ENCODE measurements around the gene EIF2AK2.

EIF2AK2 gene

GRCh38 chr2:37168217-37168981 is 11.6 kb upstream of the EIF2AK2 start:
- peak; percentile 40 for DNase-seq

GRCh38 chr2:37167636-37168180 is 10.9 kb upstream of the EIF2AK2 start:
- no peak for DNase-seq

DNA sequence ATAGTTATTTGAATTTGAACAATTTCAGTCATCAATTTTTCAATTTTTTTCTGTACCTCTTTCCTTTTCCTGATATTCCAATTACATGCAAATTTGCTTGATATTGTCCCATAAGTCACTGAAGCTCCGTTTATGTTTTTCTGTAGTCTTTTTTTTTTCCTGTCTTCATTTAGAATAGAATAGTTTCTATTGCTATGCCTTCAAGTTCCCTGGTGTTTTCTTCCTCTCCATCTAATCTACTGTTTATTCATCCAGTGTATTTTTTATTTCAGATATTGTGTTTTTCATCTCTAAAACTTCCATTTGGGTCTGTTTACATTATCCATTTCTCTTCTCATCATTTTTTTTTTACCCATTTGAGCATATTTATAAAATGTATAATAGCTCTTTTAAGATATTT is 8.0 kb upstream of the EIF2AK2 start:
- no peak for DNase-seq

GRCh38 chr2:37156071-37156856 is 516 bp downstream of the EIF2AK2 start:
- DNase-seq: peak; percentile 39

DNA sequence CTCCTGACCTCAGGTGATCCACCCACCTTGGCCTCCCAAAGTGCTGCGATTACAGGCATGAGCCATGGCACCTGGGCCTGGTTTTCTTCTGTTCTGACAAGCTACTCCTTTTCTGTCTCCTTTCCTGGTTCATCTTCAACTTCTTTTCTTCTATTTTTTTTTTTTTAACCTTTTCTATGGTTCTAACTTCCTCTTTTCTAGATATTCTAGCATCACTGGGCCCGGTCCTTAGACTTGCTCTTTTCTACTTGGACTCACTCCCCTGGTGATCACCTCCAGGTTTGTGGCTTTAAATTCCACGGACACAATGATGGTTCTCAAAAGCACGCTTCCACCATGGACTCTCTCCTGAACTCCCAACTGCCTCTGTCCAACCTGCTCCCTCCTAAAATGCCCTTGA is 2.0 kb downstream of the EIF2AK2 start:
- DNase-seq: no peak

DNA sequence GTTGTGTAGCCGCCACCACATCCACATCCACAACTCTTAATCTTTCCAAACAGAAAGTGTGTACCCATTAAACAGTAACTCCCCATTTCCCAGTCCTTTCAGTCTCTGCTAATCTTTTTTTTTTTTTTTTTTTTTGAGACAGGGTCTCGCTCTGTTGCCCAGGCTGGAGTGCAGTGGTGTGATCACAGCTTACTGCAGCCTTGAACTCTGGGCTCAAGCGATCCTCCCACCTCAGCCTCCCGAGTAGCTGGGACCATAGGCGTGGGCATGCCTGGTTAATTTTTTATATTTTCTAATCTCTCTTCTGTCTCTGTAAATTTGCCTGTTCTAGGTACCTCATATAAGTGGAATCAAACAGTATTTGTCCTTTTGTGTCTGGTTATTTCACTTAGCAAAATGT is 3.6 kb downstream of the EIF2AK2 start:
- no peak for DNase-seq

GRCh38 chr2:37149626-37150322 is 7.0 kb downstream of the EIF2AK2 start:
- no peak for DNase-seq

DNA sequence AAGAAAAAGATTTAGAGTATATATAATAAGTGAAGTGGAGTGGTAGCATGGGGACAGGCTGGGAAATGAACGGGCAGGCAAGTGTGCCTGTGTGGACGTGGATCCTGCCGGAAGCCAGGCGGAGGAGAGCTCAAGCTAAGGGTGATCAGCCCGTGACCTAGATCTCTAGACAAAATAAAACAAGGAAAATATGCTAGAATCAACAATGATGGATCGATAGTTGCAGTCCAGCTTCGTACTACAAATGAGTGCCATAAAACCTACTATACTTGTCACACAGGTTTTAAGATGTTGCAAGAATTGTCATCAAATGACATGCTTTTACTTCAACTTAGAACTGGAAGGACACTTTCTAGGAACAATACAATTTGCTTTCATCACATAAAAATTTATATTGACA is 8.5 kb downstream of the EIF2AK2 start:
- DNase-seq: no peak

- DNase-seq: no peak
Observed at GRCh38 chr2:37146062-37146461, 10.7 kb downstream of the EIF2AK2 start.

- DNase-seq: no peak
Observed at GRCh38 chr2:37143974-37144373, 12.8 kb downstream of the EIF2AK2 start.

DNA sequence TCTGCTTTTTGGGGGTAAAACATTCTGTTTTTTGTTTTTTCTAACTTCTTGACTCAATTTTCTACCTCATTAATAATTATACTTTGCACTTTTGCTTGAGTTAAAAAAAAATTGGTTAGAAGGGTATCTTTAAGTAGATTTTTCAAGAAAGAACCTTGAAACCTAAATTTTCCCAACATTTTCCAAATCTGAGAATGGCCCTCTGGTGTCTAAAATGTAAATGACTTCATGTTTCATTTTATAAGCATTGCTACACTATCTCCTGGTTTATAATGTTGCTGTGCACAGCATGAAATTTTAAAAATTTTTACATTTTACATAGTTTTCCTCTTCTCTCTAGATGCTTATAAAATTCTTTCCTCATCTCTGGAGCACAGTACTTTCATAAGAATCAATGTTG is 14.2 kb downstream of the EIF2AK2 start:
- no peak for DNase-seq

DNA sequence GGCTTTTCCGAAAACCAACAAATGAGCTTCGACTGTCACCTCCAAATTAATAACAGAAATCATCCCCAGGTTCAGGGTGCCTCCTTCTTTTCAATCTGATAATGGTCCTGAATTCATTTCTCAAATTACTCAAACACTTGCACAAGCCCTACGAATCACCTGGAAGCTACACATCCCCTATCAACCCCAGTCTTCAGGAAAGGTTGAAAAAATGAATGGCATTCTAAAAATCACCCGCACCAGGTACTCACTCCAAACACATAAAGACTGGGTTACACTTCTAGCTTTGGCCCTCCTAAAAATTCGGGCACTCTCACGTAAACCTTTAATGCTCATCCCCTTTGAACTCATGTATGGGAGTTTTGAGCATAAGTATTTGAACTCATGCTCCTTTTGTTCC is 23.9 kb downstream of the EIF2AK2 start:
- DNase-seq: no peak

DNA sequence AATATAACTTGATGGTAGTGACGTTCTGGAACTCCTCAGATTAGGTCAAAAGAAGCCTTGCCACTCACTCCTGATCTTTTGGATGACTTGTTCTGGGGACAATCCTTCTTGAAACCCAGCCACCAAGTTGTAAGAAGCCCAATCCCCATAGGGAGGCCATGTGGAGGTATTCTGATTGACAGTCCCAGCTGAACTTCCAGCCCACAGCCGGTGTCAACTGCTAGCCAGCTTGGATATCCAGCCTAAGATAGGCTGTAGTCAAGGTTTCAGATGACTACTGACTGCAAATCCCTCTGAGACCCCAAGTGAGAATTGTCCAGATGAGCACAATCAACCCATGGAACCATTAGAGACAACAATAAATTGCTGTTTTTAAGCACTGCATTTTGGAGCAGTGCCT is 31.4 kb downstream of the EIF2AK2 start:
- DNase-seq: no peak

GRCh38 chr2:37119157-37119556 is 37.6 kb downstream of the EIF2AK2 start:
- DNase-seq: no peak

DNA sequence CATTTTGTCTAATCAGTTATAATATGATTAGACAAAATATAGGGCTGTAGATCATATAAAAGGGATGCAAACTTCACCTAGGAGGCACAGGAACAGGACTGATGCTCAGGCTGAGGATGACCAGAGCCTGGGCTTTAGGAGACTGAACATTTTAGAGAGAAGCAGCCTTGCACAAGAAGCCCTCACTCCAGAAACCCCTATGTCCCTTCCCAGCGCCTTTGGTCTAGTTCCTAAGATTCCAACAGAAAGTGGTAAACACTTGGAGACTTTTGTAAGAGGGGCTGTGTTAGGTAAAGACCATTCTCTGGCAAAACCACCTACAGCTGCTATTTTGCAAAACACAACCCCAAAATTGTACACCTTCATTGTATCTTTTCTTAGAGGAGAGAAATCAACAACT is 39.2 kb downstream of the EIF2AK2 start:
- DNase-seq: no peak

DNA sequence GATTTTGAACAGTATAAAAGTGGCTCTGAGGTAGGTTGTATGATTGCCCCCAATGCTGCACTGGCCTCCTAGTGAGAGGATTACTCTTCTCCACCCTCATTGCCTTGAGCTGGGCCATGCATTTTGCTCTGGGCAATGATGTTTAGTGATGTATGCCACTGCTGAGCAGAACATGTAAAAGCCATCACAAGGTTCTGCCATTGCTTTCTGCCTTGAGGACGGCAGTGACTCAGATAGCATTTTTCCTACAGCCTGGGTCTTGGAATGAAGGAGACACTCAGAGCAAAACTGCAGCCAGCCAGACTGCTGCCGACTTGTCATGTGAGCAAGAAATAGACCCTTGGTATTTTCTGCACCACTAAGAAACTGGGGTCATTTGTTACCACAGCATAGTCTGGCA is 44.8 kb downstream of the EIF2AK2 start:
- DNase-seq: no peak

DNA sequence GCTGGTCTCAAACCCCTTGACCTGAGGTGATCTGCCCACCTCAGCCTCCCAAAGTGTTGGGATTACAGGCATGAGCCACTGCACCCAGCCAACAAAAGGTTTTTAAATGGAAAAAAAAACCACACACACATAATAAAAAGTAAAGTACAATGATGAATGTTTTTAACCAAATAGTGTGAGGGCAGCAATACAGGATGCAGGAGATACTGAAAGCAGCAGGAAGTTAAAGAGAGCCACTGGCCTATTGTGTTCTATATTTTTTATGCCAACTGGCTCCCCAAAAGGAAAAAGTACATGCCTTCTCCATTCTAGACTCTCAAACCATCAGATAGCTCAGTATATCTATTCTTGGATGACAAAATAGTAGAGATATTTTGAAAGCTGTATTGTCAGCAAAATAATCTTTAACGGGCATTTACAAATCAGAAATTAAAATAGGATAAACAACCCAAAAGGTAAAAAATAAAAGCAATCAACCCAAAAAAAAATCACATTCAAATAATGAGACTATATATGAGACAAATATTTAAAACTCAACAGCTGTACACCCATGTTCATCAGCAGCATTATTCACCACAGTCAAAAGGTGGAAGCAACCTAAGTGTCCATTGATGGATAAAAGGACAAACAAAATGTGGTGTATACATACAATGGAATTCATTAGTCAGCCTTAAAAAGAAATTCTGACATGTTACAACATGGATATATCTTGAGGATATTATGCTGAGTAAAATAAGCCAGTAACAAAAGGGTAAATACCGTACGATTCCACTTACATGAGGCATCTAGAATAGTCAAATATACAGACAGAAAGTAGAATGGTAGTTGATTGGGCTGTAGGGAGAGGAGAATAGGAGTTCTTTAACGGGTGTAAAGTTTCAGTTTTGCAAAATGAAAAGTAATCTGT is 46.2 kb downstream of the EIF2AK2 start:
- no peak for DNase-seq

DNA sequence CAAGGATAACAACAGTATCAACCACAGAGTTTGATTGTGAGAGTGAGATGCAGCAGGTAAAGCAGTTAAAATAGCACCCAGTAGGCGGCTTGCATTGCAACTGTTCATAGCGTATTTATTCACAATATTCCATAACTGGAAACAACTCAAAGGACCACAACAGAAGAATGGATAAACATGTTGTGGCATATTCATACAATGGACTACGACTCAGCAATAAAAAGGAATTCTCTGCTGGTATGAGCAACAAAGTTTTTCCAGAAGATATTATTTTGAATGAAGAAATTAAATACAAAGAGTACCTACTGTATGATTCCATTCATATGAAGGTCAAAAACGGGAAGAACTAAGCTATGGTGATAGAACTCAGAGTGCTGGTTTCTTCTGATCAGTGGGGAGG is 47.3 kb downstream of the EIF2AK2 start:
- DNase-seq: no peak

DNA sequence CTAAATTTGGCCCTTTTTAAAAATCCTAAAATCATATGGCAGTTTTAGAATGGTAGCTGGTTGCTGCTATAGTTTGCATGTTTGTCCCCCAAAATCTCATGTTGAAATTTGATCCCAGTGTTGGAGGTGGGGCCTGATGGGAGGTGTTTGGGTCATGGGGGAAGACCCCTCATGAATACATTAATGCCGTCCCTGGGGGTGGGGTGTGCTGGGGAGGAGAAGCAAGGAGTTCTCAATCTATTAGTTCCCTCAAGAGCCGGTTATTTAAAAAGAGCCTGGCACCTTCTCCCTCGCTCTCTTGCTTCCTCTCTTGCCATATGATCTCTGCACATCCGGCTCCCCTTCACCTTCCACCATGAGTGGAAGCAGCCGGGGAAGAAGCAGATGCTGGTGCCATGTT is 51.6 kb downstream of the EIF2AK2 start:
- DNase-seq: no peak

DNA sequence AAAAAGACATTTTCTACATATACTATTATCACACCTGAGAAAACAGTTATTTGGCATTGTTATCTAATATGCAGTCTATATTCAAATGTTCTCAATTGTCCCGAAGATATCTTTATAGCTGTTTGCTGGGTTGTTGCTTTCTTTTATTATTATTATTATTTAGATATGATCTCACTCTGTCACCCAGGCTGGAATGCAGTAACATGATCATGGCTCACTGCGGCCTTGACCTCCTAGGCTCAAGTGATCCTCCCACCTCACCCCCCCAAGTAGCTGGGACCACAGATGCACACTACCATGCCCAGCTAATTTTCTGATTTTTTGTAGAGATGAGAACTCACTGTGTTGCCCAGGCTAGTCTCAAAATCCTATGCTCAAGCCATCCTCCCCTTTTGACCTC is 52.6 kb downstream of the EIF2AK2 start:
- DNase-seq: no peak

GRCh38 chr2:37102588-37102987 is 54.2 kb downstream of the EIF2AK2 start:
- DNase-seq: no peak

DNA sequence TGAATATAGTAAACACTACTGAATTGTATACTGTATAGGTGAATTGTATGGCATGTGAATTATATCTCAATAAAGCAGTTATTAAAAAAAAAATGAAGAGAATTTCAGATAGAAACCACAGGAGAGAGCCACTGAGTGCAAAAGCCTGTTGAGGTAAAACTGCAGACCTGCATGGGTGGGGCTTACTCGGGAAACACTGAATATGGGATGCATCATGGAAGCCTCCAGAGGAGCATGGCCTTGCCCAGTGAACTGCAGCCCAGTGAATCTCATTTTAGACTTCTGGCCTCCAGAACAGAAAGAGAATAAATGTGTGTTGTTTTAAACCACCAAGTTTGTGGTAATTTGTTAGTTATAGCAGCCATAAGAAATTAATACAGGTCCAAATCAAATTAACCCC is 56.7 kb downstream of the EIF2AK2 start:
- DNase-seq: no peak

All from CD4-positive, alpha-beta T cell treated with Interleukin-17A for 4 hours (primary cell).